SK-N-SH treated with all-trans-retinoic acid at 6 μM for 48 hours (cell line): ENCODE results near the gene RBM48.

Experiments
- ARNTL ChIP-seq: fragments of 450-650 bp; formaldehyde crosslinking; IDR thresholded peaks from 2 replicates; pipeline ENCODE4 v1.5.0; 2020; ENCODE audit warnings: low read depth, mild to moderate bottlenecking, moderate library complexity, borderline replicate concordance
- ISL1 ChIP-seq: fragments of 250-450 bp; sonication (Bioruptor Pico); IDR thresholded peaks from 2 replicates; pipeline ENCODE4 v2.1.2; 2022; ENCODE audit warnings: mild to moderate bottlenecking, moderate library complexity
- OSR1 ChIP-seq: fragments of 250-450 bp; sonication (Bioruptor Pico); IDR thresholded peaks from 2 replicates; pipeline ENCODE4 v1.8.0; 2022; ENCODE audit warnings: moderate library complexity, mild to moderate bottlenecking, inconsistent platforms
- PPARA ChIP-seq: fragments of 250-450 bp; sonication (Bioruptor Pico); IDR thresholded peaks from 2 replicates; pipeline ENCODE4 v1.5.0; 2020; ENCODE audit warnings: mild to moderate bottlenecking, borderline replicate concordance
- RARB ChIP-seq: fragments of 250-450 bp; sonication (Bioruptor Pico); IDR thresholded peaks from 2 replicates; pipeline ENCODE4 v1.8.0; 2021; ENCODE audit warnings: mild to moderate bottlenecking, moderate library complexity
- TCF4 ChIP-seq: fragments of 250-450 bp; sonication (Bioruptor Pico); IDR thresholded peaks from 2 replicates; pipeline ENCODE4 v1.8.0; 2021; ENCODE audit warnings: mild to moderate bottlenecking, moderate library complexity, borderline replicate concordance
- TOX ChIP-seq: fragments of 250-450 bp; sonication (Bioruptor Pico); IDR thresholded peaks from 2 replicates; pipeline ENCODE4 v1.8.0; 2021; ENCODE audit warnings: mild to moderate bottlenecking, moderate library complexity, borderline replicate concordance
- ZC3H10 ChIP-seq: fragments of 250-450 bp; sonication (Bioruptor Pico); IDR thresholded peaks from 2 replicates; pipeline ENCODE4 v1.5.1; 2021; ENCODE audit warnings: mild to moderate bottlenecking, moderate library complexity
- ZFP3 ChIP-seq: fragments of 250-450 bp; sonication (Bioruptor Pico); IDR thresholded peaks from 2 replicates; pipeline ENCODE4 v1.5.0; 2020; ENCODE audit warnings: mild to moderate bottlenecking, moderate library complexity
- ZFP30 ChIP-seq: fragments of 450-650 bp; formaldehyde crosslinking; IDR thresholded peaks from 2 replicates; pipeline ENCODE4 v1.5.0; 2022; ENCODE audit warnings: mild to moderate bottlenecking, moderate library complexity
- ZNF8 ChIP-seq: fragments of 450-650 bp; formaldehyde crosslinking; IDR thresholded peaks from 2 replicates; pipeline ENCODE4 v1.5.0; 2020; ENCODE audit warnings: mild to moderate bottlenecking, moderate library complexity
- TF ChIP-seq, protein P1 (sequence below): fragments of 250-450 bp; sonication (Bioruptor Pico); IDR thresholded peaks from 2 replicates; pipeline ENCODE4 v1.8.0; 2020; ENCODE audit warnings: mild to moderate bottlenecking, moderate library complexity, borderline replicate concordance
- TF ChIP-seq, protein P2 (sequence below): fragments of 250-450 bp; sonication (Bioruptor Pico); IDR thresholded peaks from 2 replicates; pipeline ENCODE4 v1.5.1; 2020; ENCODE audit warnings: low read depth, mild to moderate bottlenecking, moderate library complexity
- TF ChIP-seq, protein P3 (sequence below): fragments of 250-450 bp; sonication (Bioruptor Pico); IDR thresholded peaks from 2 replicates; pipeline ENCODE4 v1.5.0; 2020; ENCODE audit warnings: mild to moderate bottlenecking, moderate library complexity

DNA sequence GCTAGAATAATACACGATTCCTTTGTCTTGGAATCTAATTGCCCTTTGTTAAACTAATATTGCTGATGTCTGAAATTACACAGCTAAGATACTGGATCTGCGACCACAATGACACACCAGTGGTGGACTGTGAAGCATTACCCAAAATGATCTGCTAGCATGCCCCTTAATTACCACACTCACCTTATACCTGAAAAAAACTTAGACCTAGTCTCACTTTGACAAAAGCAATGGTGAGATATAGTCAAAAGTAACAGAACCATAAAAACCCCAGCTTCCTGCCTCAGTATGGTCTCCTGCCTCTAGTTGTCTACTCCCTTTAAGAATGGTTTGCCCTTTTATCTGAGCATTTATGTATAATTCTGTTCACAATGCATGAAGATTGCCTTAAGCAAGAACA, 30.0 kb upstream of the RBM48 start:
- TF ChIP-seq, protein P1, sequence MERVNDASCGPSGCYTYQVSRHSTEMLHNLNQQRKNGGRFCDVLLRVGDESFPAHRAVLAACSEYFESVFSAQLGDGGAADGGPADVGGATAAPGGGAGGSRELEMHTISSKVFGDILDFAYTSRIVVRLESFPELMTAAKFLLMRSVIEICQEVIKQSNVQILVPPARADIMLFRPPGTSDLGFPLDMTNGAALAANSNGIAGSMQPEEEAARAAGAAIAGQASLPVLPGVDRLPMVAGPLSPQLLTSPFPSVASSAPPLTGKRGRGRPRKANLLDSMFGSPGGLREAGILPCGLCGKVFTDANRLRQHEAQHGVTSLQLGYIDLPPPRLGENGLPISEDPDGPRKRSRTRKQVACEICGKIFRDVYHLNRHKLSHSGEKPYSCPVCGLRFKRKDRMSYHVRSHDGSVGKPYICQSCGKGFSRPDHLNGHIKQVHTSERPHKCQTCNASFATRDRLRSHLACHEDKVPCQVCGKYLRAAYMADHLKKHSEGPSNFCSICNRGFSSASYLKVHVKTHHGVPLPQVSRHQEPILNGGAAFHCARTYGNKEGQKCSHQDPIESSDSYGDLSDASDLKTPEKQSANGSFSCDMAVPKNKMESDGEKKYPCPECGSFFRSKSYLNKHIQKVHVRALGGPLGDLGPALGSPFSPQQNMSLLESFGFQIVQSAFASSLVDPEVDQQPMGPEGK (CRISPR knock-in tag), result no peak
- TF ChIP-seq TCF4 (no peak), TOX (CRISPR knock-in tag) (no peak), ZC3H10 (CRISPR knock-in tag) (no peak), PPARA (CRISPR knock-in tag) (no peak), ARNTL (CRISPR knock-in tag) (no peak), RARB (CRISPR knock-in tag) (no peak), OSR1 (CRISPR knock-in tag) (no peak), ZFP3 (CRISPR knock-in tag) (no peak), ZNF8 (no peak), ZFP30 (no peak), ISL1 (no peak)
- TF ChIP-seq, protein P2, sequence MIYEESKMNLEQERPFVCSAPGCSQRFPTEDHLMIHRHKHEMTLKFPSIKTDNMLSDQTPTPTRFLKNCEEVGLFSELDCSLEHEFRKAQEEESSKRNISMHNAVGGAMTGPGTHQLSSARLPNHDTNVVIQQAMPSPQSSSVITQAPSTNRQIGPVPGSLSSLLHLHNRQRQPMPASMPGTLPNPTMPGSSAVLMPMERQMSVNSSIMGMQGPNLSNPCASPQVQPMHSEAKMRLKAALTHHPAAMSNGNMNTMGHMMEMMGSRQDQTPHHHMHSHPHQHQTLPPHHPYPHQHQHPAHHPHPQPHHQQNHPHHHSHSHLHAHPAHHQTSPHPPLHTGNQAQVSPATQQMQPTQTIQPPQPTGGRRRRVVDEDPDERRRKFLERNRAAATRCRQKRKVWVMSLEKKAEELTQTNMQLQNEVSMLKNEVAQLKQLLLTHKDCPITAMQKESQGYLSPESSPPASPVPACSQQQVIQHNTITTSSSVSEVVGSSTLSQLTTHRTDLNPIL (CRISPR knock-in tag), result no peak
- TF ChIP-seq, protein P3, sequence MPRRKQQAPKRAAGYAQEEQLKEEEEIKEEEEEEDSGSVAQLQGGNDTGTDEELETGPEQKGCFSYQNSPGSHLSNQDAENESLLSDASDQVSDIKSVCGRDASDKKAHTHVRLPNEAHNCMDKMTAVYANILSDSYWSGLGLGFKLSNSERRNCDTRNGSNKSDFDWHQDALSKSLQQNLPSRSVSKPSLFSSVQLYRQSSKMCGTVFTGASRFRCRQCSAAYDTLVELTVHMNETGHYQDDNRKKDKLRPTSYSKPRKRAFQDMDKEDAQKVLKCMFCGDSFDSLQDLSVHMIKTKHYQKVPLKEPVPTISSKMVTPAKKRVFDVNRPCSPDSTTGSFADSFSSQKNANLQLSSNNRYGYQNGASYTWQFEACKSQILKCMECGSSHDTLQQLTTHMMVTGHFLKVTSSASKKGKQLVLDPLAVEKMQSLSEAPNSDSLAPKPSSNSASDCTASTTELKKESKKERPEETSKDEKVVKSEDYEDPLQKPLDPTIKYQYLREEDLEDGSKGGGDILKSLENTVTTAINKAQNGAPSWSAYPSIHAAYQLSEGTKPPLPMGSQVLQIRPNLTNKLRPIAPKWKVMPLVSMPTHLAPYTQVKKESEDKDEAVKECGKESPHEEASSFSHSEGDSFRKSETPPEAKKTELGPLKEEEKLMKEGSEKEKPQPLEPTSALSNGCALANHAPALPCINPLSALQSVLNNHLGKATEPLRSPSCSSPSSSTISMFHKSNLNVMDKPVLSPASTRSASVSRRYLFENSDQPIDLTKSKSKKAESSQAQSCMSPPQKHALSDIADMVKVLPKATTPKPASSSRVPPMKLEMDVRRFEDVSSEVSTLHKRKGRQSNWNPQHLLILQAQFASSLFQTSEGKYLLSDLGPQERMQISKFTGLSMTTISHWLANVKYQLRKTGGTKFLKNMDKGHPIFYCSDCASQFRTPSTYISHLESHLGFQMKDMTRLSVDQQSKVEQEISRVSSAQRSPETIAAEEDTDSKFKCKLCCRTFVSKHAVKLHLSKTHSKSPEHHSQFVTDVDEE (CRISPR knock-in tag), result no peak
